HCT116 (cell line): ENCODE results near the gene SLC51A. TPM values are rescaled to one million over a fixed set of nuclear protein-coding genes. Genes with fewer than 3 reads are reported as not detected.

Experiments used
- ATAC-seq: fragments of 200-7000 bp; cut with Tn5 transposase; 2 replicates; pipeline ENCODE4 v1.9.1; 2020; ENCODE audit warnings: mild to moderate bottlenecking, moderate library complexity
- BruUV-seq: library from RNA; stranded (reverse); fragments of 400-500 nt; replicated peaks from 2 replicates; lab custom pipeline; 2021; lab: Mats Ljungman, UMichigan
- CTCF ChIA-PET: fragments of 300-600 bp; sonication (Branson Sonifier 250); formaldehyde crosslinking; loops from one replicate; lab custom pipeline; 2021; ENCODE audit warnings: antibody characterized with exemption; lab: Charles Lee
- POLR2A ChIA-PET: fragments of 300-600, 350-600 bp; sonication (Branson Sonifier 250); formaldehyde crosslinking; loops from one replicate; lab custom pipeline; 2021; ENCODE audit warnings: antibody characterized with exemption; lab: Charles Lee
- RAD21 ChIA-PET, 2 experiments: fragments of 300-600 bp; sonication (Branson Sonifier 250); formaldehyde crosslinking; loops; one replicate each; lab custom pipeline; 2023; ENCODE audit warnings: low total read pairs in 2 of 2; ENCODE audit not compliant: uncharacterized antibody in 2 of 2, unreplicated experiment in 2 of 2, low non-redundant PET in 1 of 2; lab: Charles Lee
- DNase-seq: peaks from one replicate; pipeline ENCODE4 v3.0.0-alpha.2; 2010; ENCODE audit warnings: low read depth, low spot score
- H2AFZ ChIP-seq: fragments of 200-600 bp; shearing (Covaris generic), sonication (generic); 2 replicates; pipeline ENCODE4 v1.6.1; 2017; ENCODE audit warnings: low read depth, mixed run types, mixed read lengths, antibody characterized with exemption, low read length; ENCODE audit not compliant: poor library complexity, severe bottlenecking
- H3K27ac ChIP-seq: 2 replicates; pipeline ENCODE4 v1.5.1; 2012; ENCODE audit warnings: low read depth, low read length
- H3K27me3 ChIP-seq: fragments of 200-600 bp; sonication (generic); 2 replicates; pipeline ENCODE4 v1.6.1; 2016; ENCODE audit warnings: mixed run types, low read length, mixed read lengths; ENCODE audit not compliant: insufficient read depth
- H3K36me3 ChIP-seq, 2 experiments: fragments of 200-500 bp in 1 of 2; fragments of 200-600 bp in 1 of 2; sonication (Bioruptor generic) in 1 of 2; sonication (generic) in 1 of 2; 2 replicates each; pipeline versions ENCODE4 v1.5.1 to v1.6.1; 2014 to 2016; ENCODE audit warnings: low read length in 2 of 2, inconsistent platforms in 1 of 2, mixed read lengths in 1 of 2, mixed run types in 1 of 2; ENCODE audit not compliant: insufficient read depth in 2 of 2, control insufficient read depth in 1 of 2
- H3K4me1 ChIP-seq, 2 experiments: fragments of 200-600 bp in 1 of 2; sonication (generic) in 1 of 2; 2 replicates each; pipeline versions ENCODE4 v1.5.1 to v1.6.1; 2012 to 2017; ENCODE audit warnings: low read length in 2 of 2, inconsistent platforms in 1 of 2, mild to moderate bottlenecking in 1 of 2, mixed read lengths in 1 of 2, mixed run types in 1 of 2, moderate library complexity in 1 of 2; ENCODE audit not compliant: insufficient read depth in 2 of 2, control insufficient read depth in 1 of 2
- H3K4me2 ChIP-seq: fragments of 200-600 bp; sonication (generic); 2 replicates; pipeline ENCODE4 v1.6.1; 2017; ENCODE audit warnings: mixed run types, low read length, mixed read lengths
- H3K4me3 ChIP-seq, 2 experiments: fragments of 200-600 bp in 1 of 2; sonication (generic) in 1 of 2; replicated peaks in 1 of 2; 2 replicates each; pipeline ENCODE4 v1.5.1; 2011 to 2016; ENCODE audit warnings: low read length in 2 of 2, control low read depth in 1 of 2, low read depth in 1 of 2, mild to moderate bottlenecking in 1 of 2, mixed read lengths in 1 of 2, mixed run types in 1 of 2
- H3K79me2 ChIP-seq: fragments of 200-600 bp; sonication (generic); 2 replicates; pipeline ENCODE4 v1.6.1; 2017; ENCODE audit warnings: mild to moderate bottlenecking, mixed run types, low read length, moderate library complexity, mixed read lengths; ENCODE audit not compliant: insufficient read depth
- H3K9ac ChIP-seq: fragments of 200-600 bp; sonication (generic); 2 replicates; pipeline ENCODE4 v1.6.1; 2016; ENCODE audit warnings: low read length, mixed read lengths
- H3K9me2 ChIP-seq: fragments of 200-600 bp; sonication (generic), shearing (Covaris generic); 2 replicates; pipeline ENCODE4 v1.6.1; 2017; ENCODE audit warnings: mixed run types, mild to moderate bottlenecking, moderate library complexity; ENCODE audit not compliant: insufficient read depth
- H3K9me3 ChIP-seq, 2 experiments: fragments of 200-500 bp in 1 of 2; fragments of 200-600 bp in 1 of 2; sonication (Bioruptor generic) in 1 of 2; sonication (generic) in 1 of 2; 2 replicates each; pipeline ENCODE4 v1.6.1; 2014 to 2017; ENCODE audit warnings: low read length in 2 of 2, mixed read lengths in 2 of 2, inconsistent platforms in 1 of 2, low read depth in 1 of 2, mild to moderate bottlenecking in 1 of 2, mixed run types in 1 of 2, moderate library complexity in 1 of 2; ENCODE audit not compliant: control insufficient read depth in 1 of 2, insufficient read depth in 1 of 2
- H4K20me1 ChIP-seq: fragments of 200-600 bp; sonication (generic), shearing (Covaris generic); 2 replicates; pipeline ENCODE4 v1.6.1; 2017; ENCODE audit warnings: mixed run types, mild to moderate bottlenecking, moderate library complexity; ENCODE audit not compliant: insufficient read depth
- POLR2A ChIP-seq: IDR thresholded peaks from 2 replicates; pipeline ENCODE4 v1.7.0; 2011; ENCODE audit warnings: borderline replicate concordance; ENCODE audit not compliant: insufficient read depth, insufficient read length; ENCODE audit errors: extremely low read depth
- REST ChIP-seq: IDR thresholded peaks from 2 replicates; pipeline ENCODE4 v1.6.1; 2012; ENCODE audit warnings: low read depth
- SRF ChIP-seq: IDR thresholded peaks from 2 replicates; pipeline ENCODE4 v1.6.1; 2012; ENCODE audit warnings: low read depth
- YY1 ChIP-seq: IDR thresholded peaks from 2 replicates; pipeline ENCODE4 v1.6.1; 2011; ENCODE audit warnings: low read length, low read depth, moderate library complexity, mild to moderate bottlenecking; ENCODE audit not compliant: insufficient replicate concordance; ENCODE audit errors: extremely low read depth
- intact Hi-C: fragments of 100-400 bp; cut with micrococcal nuclease; formaldehyde crosslinking; loops from 2 replicates; pipeline ENCODE4 v1.10.0; 2022
- total RNA-seq: library from RNA; stranded (reverse); gene quantifications from one replicate; pipeline ENCODE4 v1.2.1, GENCODE V29; 2021; ENCODE audit not compliant: unreplicated experiment

Gene SLC51A
- total RNA-seq, 1 experiment from 2014 or later, result not detected

- TF ChIP-seq REST (no peak), SRF (no peak)
Measured at GRCh38 chr3:196198771-196199753, 17.3 kb upstream of the SLC51A start (continued).

GRCh38 chr3:196202516-196202970, 13.8 kb upstream of the SLC51A start:
- Histone ChIP-seq H3K4me3 (no peak overlapping the region), H3K27ac (no peak overlapping the region), H3K9me2 (no peaks in the 10 kb centered on the region), H3K27me3 (no peaks in the 10 kb centered on the region), H3K79me2 (no peaks in the 10 kb centered on the region), H3K4me2 (no peak overlapping the region), H3K36me3 (no peaks in the 10 kb centered on the region), H3K9ac (no peak overlapping the region), H3K4me1 (no peaks in the 10 kb centered on the region), H3K9me3 (no peaks in the 10 kb centered on the region), H4K20me1 (no peaks in the 10 kb centered on the region), H2AFZ (no peak overlapping the region)
- ATAC-seq (no peak), DNase-seq (no peak)
- POLR2A ChIA-PET, result no interaction called here
- BruUV-seq, result no TSS peak
- TF ChIP-seq POLR2A (no peak), YY1 (no peak)
- CTCF ChIA-PET, result no interaction called here
- intact Hi-C loops, result no loop called here
- RAD21 ChIA-PET, result no interaction called here
